IMR-90 (cell line): ENCODE data around the gene SCAMP4. TPM values are rescaled to one million over a fixed set of nuclear protein-coding genes. Genes with fewer than 3 reads are reported as not detected.
A peak's percentile ranks its signal among the peaks of the same experiment; 100 is the strongest.

ENCODE experiments used
- ATAC-seq: fragments of 200-7000 bp; cut with Tn5 transposase; 2 replicates; pipeline ENCODE4 v1.9.1; 2020; ENCODE audit warnings: low read depth, mild to moderate bottlenecking, moderate library complexity
- BruUV-seq: library from RNA; stranded (reverse); fragments of 400-500 nt; replicated peaks from 2 replicates; lab custom pipeline; 2021; lab: Mats Ljungman, UMichigan
- CTCF ChIA-PET: fragments of 300-600 bp; formaldehyde crosslinking; extraction: SDS; loops from one replicate; lab custom pipeline; 2021; ENCODE audit warnings: antibody characterized with exemption; lab: Yijun Ruan, JAX
- POLR2A ChIA-PET: fragments of 300-600 bp; sonication (Branson Sonifier 250); formaldehyde crosslinking; loops from one replicate; lab custom pipeline; 2022; ENCODE audit warnings: antibody characterized with exemption; ENCODE audit not compliant: unreplicated experiment; lab: Charles Lee
- DNase-seq: peaks from one replicate; pipeline ENCODE4 v3.0.0; 2013
- H2AFZ ChIP-seq: replicated peaks from 2 replicates; pipeline ENCODE3; 2013; ENCODE audit warnings: low read length, mild to moderate bottlenecking; ENCODE audit not compliant: poor library complexity
- H2AK5ac ChIP-seq: 2 replicates; pipeline ENCODE4 v1.6.1; 2013; ENCODE audit warnings: low read depth, low read length, inconsistent platforms
- H2AK9ac ChIP-seq: replicated peaks from 2 replicates; pipeline ENCODE3; 2013; ENCODE audit warnings: mild to moderate bottlenecking, low read depth, low read length, moderate library complexity; ENCODE audit not compliant: poor library complexity
- H2BK120ac ChIP-seq: 2 replicates; pipeline ENCODE4 v1.6.1; 2013; ENCODE audit warnings: low read depth, low read length, inconsistent platforms
- H2BK15ac ChIP-seq: 3 replicates; pipeline ENCODE4 v1.6.1; 2013; ENCODE audit warnings: low read depth, low read length, inconsistent platforms
- H2BK20ac ChIP-seq: 2 replicates; pipeline ENCODE4 v1.6.1; 2013; ENCODE audit warnings: low read depth, mild to moderate bottlenecking, inconsistent platforms, low read length, moderate library complexity
- H2BK5ac ChIP-seq: 2 replicates; pipeline ENCODE4 v1.6.1; 2013; ENCODE audit warnings: mild to moderate bottlenecking, low read depth, low read length, inconsistent platforms; ENCODE audit not compliant: poor library complexity, severe bottlenecking
- H3K14ac ChIP-seq: replicated peaks from 2 replicates; pipeline ENCODE4 v1.6.1; 2013; ENCODE audit warnings: low read depth, low read length, inconsistent platforms
- H3K18ac ChIP-seq: 2 replicates; pipeline ENCODE4 v1.6.1; 2013; ENCODE audit warnings: low read depth, low read length, control low read depth
- H3K23ac ChIP-seq: 2 replicates; pipeline ENCODE4 v1.6.1; 2013; ENCODE audit warnings: low read depth, low read length, inconsistent platforms
- H3K27ac ChIP-seq: 2 replicates; pipeline ENCODE4 v1.5.1; 2013; ENCODE audit warnings: mild to moderate bottlenecking, control low read depth, low read length; ENCODE audit not compliant: insufficient read depth
- H3K27me3 ChIP-seq: 2 replicates; pipeline ENCODE4 v1.6.1; 2013; ENCODE audit warnings: low read length; ENCODE audit not compliant: control insufficient read depth, insufficient read depth
- H3K36me3 ChIP-seq: 2 replicates; pipeline ENCODE4 v1.6.1; 2013; ENCODE audit warnings: low read length, mixed read lengths; ENCODE audit not compliant: control insufficient read depth, insufficient read depth
- H3K4ac ChIP-seq: 2 replicates; pipeline ENCODE4 v1.6.1; 2013; ENCODE audit warnings: low read depth, low read length, inconsistent platforms
- H3K4me1 ChIP-seq: 2 replicates; pipeline ENCODE4 v1.6.1; 2013; ENCODE audit warnings: low read length, mixed read lengths; ENCODE audit not compliant: control insufficient read depth, insufficient read depth
- H3K4me2 ChIP-seq: 2 replicates; pipeline ENCODE4 v1.6.1; 2013; ENCODE audit warnings: low read depth, mild to moderate bottlenecking, control low read depth, low read length, moderate library complexity
- H3K4me3 ChIP-seq: 2 replicates; pipeline ENCODE4 v1.5.1; 2013; ENCODE audit warnings: low read depth, mild to moderate bottlenecking, control low read depth, low read length, moderate library complexity; ENCODE audit not compliant: insufficient read depth
- H3K56ac ChIP-seq: 2 replicates; pipeline ENCODE4 v1.6.1; 2013; ENCODE audit warnings: low read length, inconsistent platforms; ENCODE audit not compliant: insufficient read depth; ENCODE audit errors: extremely low read depth
- H3K79me1 ChIP-seq, 2 experiments: 2 replicates each; pipeline ENCODE4 v1.6.1; 2013; ENCODE audit warnings: low read length in 2 of 2, inconsistent platforms in 1 of 2, low read depth in 1 of 2
- H3K9ac ChIP-seq: 2 replicates; pipeline ENCODE4 v1.6.1; 2013; ENCODE audit warnings: low read depth, low read length, control low read depth
- H3K9me1 ChIP-seq: 2 replicates; pipeline ENCODE4 v1.6.1; 2013; ENCODE audit warnings: low read length, inconsistent platforms; ENCODE audit not compliant: insufficient read depth
- H3K9me3 ChIP-seq: 2 replicates; pipeline ENCODE4 v1.6.1; 2013; ENCODE audit warnings: low read length; ENCODE audit not compliant: control insufficient read depth, insufficient read depth
- H4K20me1 ChIP-seq: 2 replicates; pipeline ENCODE4 v1.6.1; 2013; ENCODE audit warnings: low read length, inconsistent platforms; ENCODE audit not compliant: insufficient read depth
- H4K5ac ChIP-seq: 2 replicates; pipeline ENCODE4 v1.6.1; 2013; ENCODE audit warnings: mild to moderate bottlenecking, low read depth, low read length, control low read depth
- H4K8ac ChIP-seq, 2 experiments: 2 replicates each; pipeline ENCODE4 v1.6.1; 2013; ENCODE audit warnings: low read depth in 2 of 2, low read length in 2 of 2, control low read depth in 1 of 2, inconsistent platforms in 1 of 2
- H4K91ac ChIP-seq: 2 replicates; pipeline ENCODE4 v1.6.1; 2013; ENCODE audit warnings: low read depth, low read length, inconsistent platforms; ENCODE audit not compliant: insufficient read depth
- FOS ChIP-seq: fragments of 150-350 bp; IDR thresholded peaks from 2 replicates; pipeline ENCODE4 v1.6.1; 2016; ENCODE audit warnings: low read depth, low read length
- POLR2A ChIP-seq: IDR thresholded peaks from 2 replicates; pipeline ENCODE4 v1.6.1; 2012; ENCODE audit warnings: mild to moderate bottlenecking, low read depth, low read length
- RCOR1 ChIP-seq: IDR thresholded peaks from 2 replicates; pipeline ENCODE4 v1.6.1; 2012; ENCODE audit warnings: mild to moderate bottlenecking, low read length, improper control_type of control experiment; ENCODE audit not compliant: insufficient replicate concordance
- SMC3 ChIP-seq: fragments of 150-350 bp; IDR thresholded peaks from 2 replicates; pipeline ENCODE4 v1.6.1; 2016; ENCODE audit warnings: low read depth, mild to moderate bottlenecking, antibody characterized with exemption, low read length, moderate library complexity
- USF2 ChIP-seq: fragments of 150-350 bp; IDR thresholded peaks from 2 replicates; pipeline ENCODE4 v1.6.1; 2017; ENCODE audit warnings: mild to moderate bottlenecking, antibody characterized with exemption, low read length, low read depth
- WGBS, 2 experiments: methylation state at CpG; one replicate each; pipeline versions ENCODE4 v1.1.5 to v1.1.7; 2013; ENCODE audit warnings: missing lambda C conversion rate in 2 of 2; ENCODE audit not compliant: insufficient read length in 1 of 2; ENCODE audit errors: extremely low coverage in 2 of 2; 5-methylcytosine and 5-hydroxymethylcytosine counted together
- dilution Hi-C: fragments of 300-500 bp; cut with HindIII; formaldehyde crosslinking; loops from one replicate; pipeline ENCODE4 v1.14.3; 2018; ENCODE audit warnings: low sequenced_read_pairs; ENCODE audit not compliant: unreplicated experiment
- in situ Hi-C: fragments of 300-500 bp; cut with MboI; formaldehyde crosslinking; loops from 3 replicates; pipeline ENCODE4 v1.14.3; 2019; ENCODE audit warnings: low sequenced_read_pairs, inconsistent platforms, mixed read lengths
- intact Hi-C: fragments of 100-400 bp; cut with micrococcal nuclease; formaldehyde crosslinking; loops from 2 replicates; pipeline ENCODE4 v1.10.0; 2022
- polyA plus RNA-seq, 3 experiments: library from polyadenylated mRNA; depleted of rRNA; stranded (reverse); fragments of >200 nt; gene quantifications; 2 replicates each; pipeline ENCODE4 v1.2.3, GENCODE V29; 2012; ENCODE audit warnings: low replicate concordance in 1 of 3
- total RNA-seq: library from RNA; depleted of rRNA; stranded (reverse); fragments of >200 nt; gene quantifications from 2 replicates; pipeline ENCODE4 v1.2.3, GENCODE V29; 2012; rRNA removed

The SCAMP4 gene
- total and polyA plus RNA-seq, 2 of the 4 experiments (the other 2 are of a cell fraction): 16.1 to 28.1 TPM

- no peak for TF ChIP-seq USF2
Observed at GRCh38 chr19:1974381-1975161, 69.4 kb downstream of the SCAMP4 start (continued).

- DNase-seq (peak; percentile 35), ATAC-seq (peak; percentile 27; the same call in 1 of the 2 replicates)
- Histone ChIP-seq H2BK120ac (no peak overlapping the region), H2AFZ (peak overlapping the region; percentile 51), H3K9me3 (no peaks in the 10 kb centered on the region), H3K23ac (no peak overlapping the region), H4K5ac (no peak overlapping the region), H2AK5ac (no peak overlapping the region), H3K79me1 (peaks cover 8 to 53% of the 10 kb centered on the region in 2 experiments), H3K4ac (no peak overlapping the region), H4K8ac (no peak overlapping the region), H3K56ac (no peak overlapping the region), H4K91ac (no peak overlapping the region), H3K27me3 (no peaks in the 10 kb centered on the region), H2BK15ac (no peak overlapping the region), H3K9me1 (peaks cover 4% of the 10 kb centered on the region), H2AK9ac (no peak overlapping the region), H3K14ac (no peak overlapping the region), H2BK20ac (no peak overlapping the region), H3K18ac (no peak overlapping the region), H3K27ac (no peak overlapping the region), H3K4me3 (no peak overlapping the region), H3K4me1 (no peaks in the 10 kb centered on the region), H3K36me3 (peaks cover 36% of the 10 kb centered on the region), H2BK5ac (no peak overlapping the region), H3K4me2 (no peak overlapping the region), H4K20me1 (peaks cover 63% of the 10 kb centered on the region), H3K9ac (no peak overlapping the region)
- intact Hi-C loops: no loop called here
- dilution Hi-C loops: no loop called here
- in situ Hi-C loops: no loop called here
- CTCF ChIA-PET: no interaction called here
- 37% methylated on average over 5 of the region's 20 CpGs; no CpG with 5 or more reads in 1 of the 2 experiments for WGBS, 2 experiments
- no TSS peak for BruUV-seq
- POLR2A ChIA-PET: no interaction called here
- TF ChIP-seq RCOR1: no peak
- no peak for TF ChIP-seq SMC3
- no peak for TF ChIP-seq FOS
- TF ChIP-seq POLR2A: no peak
Observed at GRCh38 chr19:1975162-1975480, 69.9 kb downstream of the SCAMP4 start.

Other genes starting within 250 kb of the SCAMP4 start
- gene ONECUT3, start 151.9 kb upstream of the SCAMP4 start, total RNA-seq: not detected in 2 replicates
- gene ONECUT3, start 151.9 kb upstream of the SCAMP4 start, polyA plus RNA-seq (2012; rRNA removed): not detected in 2 replicates
- 1.4 and 1.6 TPM in 2 replicates for gene ATP8B3, start 93.1 kb upstream of the SCAMP4 start, total RNA-seq
- gene ATP8B3, start 93.1 kb upstream of the SCAMP4 start, polyA plus RNA-seq (2012; rRNA removed): 8.1 and 9.0 TPM in 2 replicates
- gene REXO1, start 56.9 kb upstream of the SCAMP4 start, total RNA-seq: 1.4 and 2.5 TPM in 2 replicates
- 39.2 and 63.7 TPM in 2 replicates for gene REXO1, start 56.9 kb upstream of the SCAMP4 start, polyA plus RNA-seq (2012; rRNA removed)
- gene KLF16, start 41.8 kb upstream of the SCAMP4 start, total RNA-seq: 0.90 and 1.7 TPM in 2 replicates
- gene KLF16, start 41.8 kb upstream of the SCAMP4 start, polyA plus RNA-seq (2012; rRNA removed): 13.1 and 31.4 TPM in 2 replicates
- gene ABHD17A, start 19.9 kb upstream of the SCAMP4 start, total RNA-seq: 31.9 and 37.8 TPM in 2 replicates
- gene ABHD17A, start 19.9 kb upstream of the SCAMP4 start, polyA plus RNA-seq (2012; rRNA removed): 76.2 and 111 TPM in 2 replicates
- 0.28 and 0.36 TPM in 2 replicates for gene ADAT3, start within 50 bp of the SCAMP4 start, total RNA-seq
- gene ADAT3, start within 50 bp of the SCAMP4 start, polyA plus RNA-seq (2012; rRNA removed): 2.8 and 3.6 TPM in 2 replicates
- 35.6 and 38.0 TPM in 2 replicates for gene CSNK1G2, start 35.8 kb downstream of the SCAMP4 start, total RNA-seq
- 96.3 and 124 TPM in 2 replicates for gene CSNK1G2, start 35.8 kb downstream of the SCAMP4 start, polyA plus RNA-seq (2012; rRNA removed)
- 24.4 and 25.8 TPM in 2 replicates for gene BTBD2, start 110.3 kb downstream of the SCAMP4 start, total RNA-seq
- gene BTBD2, start 110.3 kb downstream of the SCAMP4 start, polyA plus RNA-seq (2012; rRNA removed): 65.7 and 67.1 TPM in 2 replicates
- gene MKNK2, start 145.8 kb downstream of the SCAMP4 start, total RNA-seq: 20.8 and 21.9 TPM in 2 replicates
- gene MKNK2, start 145.8 kb downstream of the SCAMP4 start, polyA plus RNA-seq (2012; rRNA removed): 31.8 and 37.5 TPM in 2 replicates
- 8.9 and 9.3 TPM in 2 replicates for gene MOB3A, start 190.9 kb downstream of the SCAMP4 start, total RNA-seq
- 26.5 and 28.8 TPM in 2 replicates for gene MOB3A, start 190.9 kb downstream of the SCAMP4 start, polyA plus RNA-seq (2012; rRNA removed)
- gene IZUMO4, start 191.5 kb downstream of the SCAMP4 start, total RNA-seq: 0.56 and 0.72 TPM in 2 replicates
- gene IZUMO4, start 191.5 kb downstream of the SCAMP4 start, polyA plus RNA-seq (2012; rRNA removed): 2.8 and 3.4 TPM in 2 replicates
- 75.3 and 76.1 TPM in 2 replicates for gene AP3D1, start 246.2 kb downstream of the SCAMP4 start, total RNA-seq
- gene AP3D1, start 246.2 kb downstream of the SCAMP4 start, polyA plus RNA-seq (2012; rRNA removed): 129 and 132 TPM in 2 replicates